ENCODE measurements around the gene ADAMTS16. TPM values are rescaled to one million over a fixed set of nuclear protein-coding genes. Genes with fewer than 3 reads are reported as not detected.

ADAMTS16 gene
- total RNA-seq, 6 experiments from 2014 or later, result 0.26 to 0.70 (median 0.50) TPM; not detected in 1

GRCh38 chr5:5364932-5365331 is 224.8 kb downstream of the ADAMTS16 start:
- no peaks in the 10 kb centered on the region for H3K9me3 Mint-ChIP-seq
- no peak for DNase-seq
- H3K36me3 Mint-ChIP-seq (ENCODE audit: low read depth), result no peaks in the 10 kb centered on the region
- H3K27ac Mint-ChIP-seq, result no peak overlapping the region
- no peak for TF ChIP-seq CTCF (IDR thresholded peaks at IDR 0.05)
- H3K27me3 Mint-ChIP-seq (ENCODE audit: insufficient read depth), result peaks cover 23% of the 10 kb centered on the region
- no peak overlapping the region for H3K4me3 Mint-ChIP-seq
- H3K4me1 Mint-ChIP-seq (ENCODE audit: low read depth), result no peaks in the 10 kb centered on the region

GRCh38 chr5:5367739-5368138 is 227.6 kb downstream of the ADAMTS16 start:
- Mint-ChIP-seq H3K4me1 (ENCODE audit: low read depth) (no peaks in the 10 kb centered on the region), H3K36me3 (ENCODE audit: low read depth) (no peaks in the 10 kb centered on the region), H3K9me3 (no peaks in the 10 kb centered on the region), H3K27ac (no peak overlapping the region), H3K27me3 (ENCODE audit: insufficient read depth) (peaks cover 13% of the 10 kb centered on the region), H3K4me3 (no peak overlapping the region)
- no peak for TF ChIP-seq CTCF (IDR thresholded peaks at IDR 0.05)
- no peak for DNase-seq

GRCh38 chr5:5369051-5369605 is 229.0 kb downstream of the ADAMTS16 start:
- no peaks in the 10 kb centered on the region for H3K36me3 Mint-ChIP-seq (ENCODE audit: low read depth)
- H3K9me3 Mint-ChIP-seq, result peaks cover 4% of the 10 kb centered on the region; the same call in 1 of the 2 replicates
- no peak overlapping the region for H3K4me3 Mint-ChIP-seq
- DNase-seq, result no peak
- H3K4me1 Mint-ChIP-seq (ENCODE audit: low read depth), result peaks cover 10% of the 10 kb centered on the region
- H3K27me3 Mint-ChIP-seq (ENCODE audit: insufficient read depth), result peaks cover 8% of the 10 kb centered on the region
- H3K27ac Mint-ChIP-seq, result no peak overlapping the region
- TF ChIP-seq CTCF (IDR thresholded peaks at IDR 0.05), result no peak
